Measurements from ENCODE around the gene SLC39A13. TPM values are rescaled to one million over a fixed set of nuclear protein-coding genes. Genes with fewer than 3 reads are reported as not detected.

The SLC39A13 gene
- total and polyA plus RNA-seq, 2 donors (not counting 1 experiment from before 2014, with no cell fraction given), result 62.9 to 88.7 TPM

- no peaks in the 10 kb centered on the region for H3K9me3 ChIP-seq (ENCODE audit: control insufficient read depth, insufficient read depth, low read depth, low read length)
These were observed 52.3 kb downstream of the SLC39A13 start for GRCh38 chr11:47460571-47461235.

GRCh38 chr11:47461876-47462275 is 53.5 kb downstream of the SLC39A13 start:
- Histone ChIP-seq H4K20me1 (ENCODE audit: control insufficient read depth, extremely low read depth, insufficient read depth, low read length) (no peaks in the 10 kb centered on the region), H3K9ac (ENCODE audit: insufficient read depth, low read length) (no peak overlapping the region), H3K36me3 (ENCODE audit: control insufficient read depth, insufficient read depth, low read length) (peaks cover 3% of the 10 kb centered on the region), H3K4me3 (replicated peaks in 1 of 4; ENCODE audit: control extremely low read depth in 1 of 4, insufficient read depth in 1 of 4, low read depth in 3 of 4, low read length in 4 of 4) (no peak overlapping the region), H3K9me3 (ENCODE audit: control insufficient read depth, insufficient read depth, low read depth, low read length) (no peaks in the 10 kb centered on the region), H3K4me1 (ENCODE audit: control insufficient read depth, extremely low read depth, insufficient read depth, low read length) (peaks cover 3% of the 10 kb centered on the region), H3K79me2 (ENCODE audit: control insufficient read depth, insufficient read depth, low read length) (peaks cover 7% of the 10 kb centered on the region), H3K27me3 (ENCODE audit: control insufficient read depth, insufficient read depth, low read length) (no peaks in the 10 kb centered on the region), H2AFZ (ENCODE audit: low read length) (no peak overlapping the region), H3K27ac (ENCODE audit: insufficient read depth, low read length) (no peak overlapping the region), H3K4me2 (ENCODE audit: extremely low read depth, insufficient read depth, low read length) (no peak overlapping the region)
- no peak for DNase-seq (ENCODE audit: low read depth in 2 of 2)
- TF ChIP-seq CTCF (conservative IDR thresholded peaks at IDR 0.05 in 1 of 2, IDR thresholded peaks at IDR 0.05 in 1 of 2; ENCODE audit: low read depth in 1 of 2, low read length in 2 of 2) (no peak), EZH2 (IDR thresholded peaks at IDR 0.05; ENCODE audit: low read length, missing control alignments) (no peak)

More at GRCh38 chr11:47460571-47461235, 52.3 kb downstream of the SLC39A13 start:
- no peak for TF ChIP-seq CTCF (conservative IDR thresholded peaks at IDR 0.05 in 1 of 2, IDR thresholded peaks at IDR 0.05 in 1 of 2; ENCODE audit: low read depth in 1 of 2, low read length in 2 of 2)
- TF ChIP-seq EZH2 (IDR thresholded peaks at IDR 0.05; ENCODE audit: low read length, missing control alignments), result no peak
- Histone ChIP-seq H3K4me1 (ENCODE audit: control insufficient read depth, extremely low read depth, insufficient read depth, low read length) (no peaks in the 10 kb centered on the region), H2AFZ (ENCODE audit: low read length) (no peak overlapping the region), H3K4me2 (ENCODE audit: extremely low read depth, insufficient read depth, low read length) (no peak overlapping the region), H3K27ac (ENCODE audit: insufficient read depth, low read length) (no peak overlapping the region), H3K9ac (ENCODE audit: insufficient read depth, low read length) (no peak overlapping the region), H3K79me2 (ENCODE audit: control insufficient read depth, insufficient read depth, low read length) (peaks cover 6% of the 10 kb centered on the region), H3K36me3 (ENCODE audit: control insufficient read depth, insufficient read depth, low read length) (peaks cover 3% of the 10 kb centered on the region), H3K27me3 (ENCODE audit: control insufficient read depth, insufficient read depth, low read length) (no peaks in the 10 kb centered on the region), H4K20me1 (ENCODE audit: control insufficient read depth, extremely low read depth, insufficient read depth, low read length) (no peaks in the 10 kb centered on the region), H3K4me3 (replicated peaks in 1 of 4; ENCODE audit: control extremely low read depth in 1 of 4, insufficient read depth in 1 of 4, low read depth in 3 of 4, low read length in 4 of 4) (no peak overlapping the region)
- DNase-seq (ENCODE audit: low read depth in 2 of 2), result peak in 1 of 2 donors; percentile 19

- H3K4me2 ChIP-seq (ENCODE audit: extremely low read depth, insufficient read depth, low read length), result no peak overlapping the region
- peaks cover 8% of the 10 kb centered on the region for H3K4me1 ChIP-seq (ENCODE audit: control insufficient read depth, extremely low read depth, insufficient read depth, low read length)
- no peaks in the 10 kb centered on the region for H4K20me1 ChIP-seq (ENCODE audit: control insufficient read depth, extremely low read depth, insufficient read depth, low read length)
- TF ChIP-seq EZH2 (IDR thresholded peaks at IDR 0.05; ENCODE audit: low read length, missing control alignments), result no peak
- no peak for TF ChIP-seq CTCF (conservative IDR thresholded peaks at IDR 0.05 in 1 of 2, IDR thresholded peaks at IDR 0.05 in 1 of 2; ENCODE audit: low read depth in 1 of 2, low read length in 2 of 2)
- no peak overlapping the region for H2AFZ ChIP-seq (ENCODE audit: low read length)
- H3K79me2 ChIP-seq (ENCODE audit: control insufficient read depth, insufficient read depth, low read length), result peaks cover 26% of the 10 kb centered on the region
- H3K9me3 ChIP-seq (ENCODE audit: control insufficient read depth, insufficient read depth, low read depth, low read length), result no peaks in the 10 kb centered on the region
- H3K27me3 ChIP-seq (ENCODE audit: control insufficient read depth, insufficient read depth, low read length), result no peaks in the 10 kb centered on the region
- H3K4me3 ChIP-seq (replicated peaks in 1 of 4; ENCODE audit: control extremely low read depth in 1 of 4, insufficient read depth in 1 of 4, low read depth in 3 of 4, low read length in 4 of 4), result no peak overlapping the region
- peaks cover 12% of the 10 kb centered on the region for H3K36me3 ChIP-seq (ENCODE audit: control insufficient read depth, insufficient read depth, low read length)
- DNase-seq (ENCODE audit: low read depth in 2 of 2), result peak; percentile 13 to 57
- H3K9ac ChIP-seq (ENCODE audit: insufficient read depth, low read length), result no peak overlapping the region
- no peak overlapping the region for H3K27ac ChIP-seq (ENCODE audit: insufficient read depth, low read length)
These were observed 56.1 kb downstream of the SLC39A13 start for GRCh38 chr11:47464483-47464882.

Other genes starting within 250 kb of the SLC39A13 start
- gene ARFGAP2, start 231.7 kb upstream of the SLC39A13 start, total RNA-seq, result 68.1 and 80.4 TPM in 2 replicates
- 50.1 and 68.7 TPM in 2 replicates for gene ARFGAP2, start 231.7 kb upstream of the SLC39A13 start, polyA plus RNA-seq
- 19.8 and 20.0 TPM in 2 replicates for gene PACSIN3, start 222.2 kb upstream of the SLC39A13 start, total RNA-seq
- gene PACSIN3, start 222.2 kb upstream of the SLC39A13 start, polyA plus RNA-seq, result 7.0 and 10.8 TPM in 2 replicates
- gene DDB2, start 193.6 kb upstream of the SLC39A13 start, total RNA-seq, result 53.4 and 70.0 TPM in 2 replicates
- 21.2 and 45.4 TPM in 2 replicates for gene DDB2, start 193.6 kb upstream of the SLC39A13 start, polyA plus RNA-seq
- 16.2 and 23.9 TPM in 2 replicates for gene ACP2, start 159.8 kb upstream of the SLC39A13 start, total RNA-seq
- gene ACP2, start 159.8 kb upstream of the SLC39A13 start, polyA plus RNA-seq, result 18.9 and 25.6 TPM in 2 replicates
- gene NR1H3, start 150.6 kb upstream of the SLC39A13 start, total RNA-seq, result 55.5 and 56.3 TPM in 2 replicates
- gene NR1H3, start 150.6 kb upstream of the SLC39A13 start, polyA plus RNA-seq, result 16.9 and 21.3 TPM in 2 replicates
- 11.8 and 15.4 TPM in 2 replicates for gene MADD, start 138.5 kb upstream of the SLC39A13 start, total RNA-seq
- 7.0 and 9.1 TPM in 2 replicates for gene MADD, start 138.5 kb upstream of the SLC39A13 start, polyA plus RNA-seq
- not detected in 2 replicates for gene MYBPC3, start 55.9 kb upstream of the SLC39A13 start, total RNA-seq
- gene MYBPC3, start 55.9 kb upstream of the SLC39A13 start, polyA plus RNA-seq, result not detected in 2 replicates
- gene SPI1, start 30.0 kb upstream of the SLC39A13 start, total RNA-seq, result not detected in 2 replicates
- gene SPI1, start 30.0 kb upstream of the SLC39A13 start, polyA plus RNA-seq, result not detected in 2 replicates
- 107 and 155 TPM in 2 replicates for gene PSMC3, start 17.8 kb downstream of the SLC39A13 start, total RNA-seq
- gene PSMC3, start 17.8 kb downstream of the SLC39A13 start, polyA plus RNA-seq, result 294 and 353 TPM in 2 replicates
- gene RAPSN, start 40.5 kb downstream of the SLC39A13 start, total RNA-seq, result under 0.01 and 0.17 TPM in 2 replicates
- gene RAPSN, start 40.5 kb downstream of the SLC39A13 start, polyA plus RNA-seq, result not detected in 2 replicates
- gene CELF1, start 144.5 kb downstream of the SLC39A13 start, total RNA-seq, result 74.2 and 100 TPM in 2 replicates
- 72.6 and 81.1 TPM in 2 replicates for gene CELF1, start 144.5 kb downstream of the SLC39A13 start, polyA plus RNA-seq
- gene PTPMT1, start 157.0 kb downstream of the SLC39A13 start, total RNA-seq, result 58.6 and 84.9 TPM in 2 replicates
- gene PTPMT1, start 157.0 kb downstream of the SLC39A13 start, polyA plus RNA-seq, result 47.8 and 55.4 TPM in 2 replicates
- 17.7 and 20.0 TPM in 2 replicates for gene KBTBD4, start 170.4 kb downstream of the SLC39A13 start, total RNA-seq
- gene KBTBD4, start 170.4 kb downstream of the SLC39A13 start, polyA plus RNA-seq, result 19.9 and 21.7 TPM in 2 replicates
- gene NDUFS3, start 170.5 kb downstream of the SLC39A13 start, total RNA-seq, result 76.5 and 78.8 TPM in 2 replicates
- gene NDUFS3, start 170.5 kb downstream of the SLC39A13 start, polyA plus RNA-seq, result 113 and 164 TPM in 2 replicates
- not detected in 2 replicates for gene FAM180B, start 178.1 kb downstream of the SLC39A13 start, total RNA-seq
- gene FAM180B, start 178.1 kb downstream of the SLC39A13 start, polyA plus RNA-seq, result not detected in 2 replicates
- gene C1QTNF4, start 185.8 kb downstream of the SLC39A13 start, total RNA-seq, result under 0.01 TPM in 2 replicates
- 0.03 TPM in 1 of 2 replicates, not detected in the other for gene C1QTNF4, start 185.8 kb downstream of the SLC39A13 start, polyA plus RNA-seq
- 52.1 and 64.4 TPM in 2 replicates for gene MTCH2, start 234.0 kb downstream of the SLC39A13 start, total RNA-seq
- gene MTCH2, start 234.0 kb downstream of the SLC39A13 start, polyA plus RNA-seq, result 169 and 215 TPM in 2 replicates

Measured in fibroblast of lung (primary cell).